HCT116 (cell line): ENCODE data around the gene HES5. TPM values are rescaled to one million over a fixed set of nuclear protein-coding genes. Genes with fewer than 3 reads are reported as not detected.

Source experiments
- ATAC-seq: fragments of 200-7000 bp; cut with Tn5 transposase; 2 replicates; pipeline ENCODE4 v1.9.1; 2020; ENCODE audit warnings: mild to moderate bottlenecking, moderate library complexity
- BruUV-seq: library from RNA; stranded (reverse); fragments of 400-500 nt; replicated peaks from 2 replicates; lab custom pipeline; 2021; lab: Mats Ljungman, UMichigan
- CTCF ChIA-PET: fragments of 300-600 bp; sonication (Branson Sonifier 250); formaldehyde crosslinking; loops from one replicate; lab custom pipeline; 2021; ENCODE audit warnings: antibody characterized with exemption; lab: Charles Lee
- POLR2A ChIA-PET: fragments of 300-600, 350-600 bp; sonication (Branson Sonifier 250); formaldehyde crosslinking; loops from one replicate; lab custom pipeline; 2021; ENCODE audit warnings: antibody characterized with exemption; lab: Charles Lee
- RAD21 ChIA-PET, 2 experiments: fragments of 300-600 bp; sonication (Branson Sonifier 250); formaldehyde crosslinking; loops; one replicate each; lab custom pipeline; 2023; ENCODE audit warnings: low total read pairs in 2 of 2; ENCODE audit not compliant: uncharacterized antibody in 2 of 2, unreplicated experiment in 2 of 2, low non-redundant PET in 1 of 2; lab: Charles Lee
- DNase-seq: peaks from one replicate; pipeline ENCODE4 v3.0.0-alpha.2; 2010; ENCODE audit warnings: low read depth, low spot score
- H2AFZ ChIP-seq: fragments of 200-600 bp; shearing (Covaris generic), sonication (generic); 2 replicates; pipeline ENCODE4 v1.6.1; 2017; ENCODE audit warnings: low read depth, mixed run types, mixed read lengths, antibody characterized with exemption, low read length; ENCODE audit not compliant: poor library complexity, severe bottlenecking
- H3K27ac ChIP-seq: 2 replicates; pipeline ENCODE4 v1.5.1; 2012; ENCODE audit warnings: low read depth, low read length
- H3K27me3 ChIP-seq: fragments of 200-600 bp; sonication (generic); 2 replicates; pipeline ENCODE4 v1.6.1; 2016; ENCODE audit warnings: mixed run types, low read length, mixed read lengths; ENCODE audit not compliant: insufficient read depth
- H3K36me3 ChIP-seq, 2 experiments: fragments of 200-500 bp in 1 of 2; fragments of 200-600 bp in 1 of 2; sonication (Bioruptor generic) in 1 of 2; sonication (generic) in 1 of 2; 2 replicates each; pipeline versions ENCODE4 v1.5.1 to v1.6.1; 2014 to 2016; ENCODE audit warnings: low read length in 2 of 2, inconsistent platforms in 1 of 2, mixed read lengths in 1 of 2, mixed run types in 1 of 2; ENCODE audit not compliant: insufficient read depth in 2 of 2, control insufficient read depth in 1 of 2
- H3K4me1 ChIP-seq, 2 experiments: fragments of 200-600 bp in 1 of 2; sonication (generic) in 1 of 2; 2 replicates each; pipeline versions ENCODE4 v1.5.1 to v1.6.1; 2012 to 2017; ENCODE audit warnings: low read length in 2 of 2, inconsistent platforms in 1 of 2, mild to moderate bottlenecking in 1 of 2, mixed read lengths in 1 of 2, mixed run types in 1 of 2, moderate library complexity in 1 of 2; ENCODE audit not compliant: insufficient read depth in 2 of 2, control insufficient read depth in 1 of 2
- H3K4me2 ChIP-seq: fragments of 200-600 bp; sonication (generic); 2 replicates; pipeline ENCODE4 v1.6.1; 2017; ENCODE audit warnings: mixed run types, low read length, mixed read lengths
- H3K4me3 ChIP-seq, 2 experiments: fragments of 200-600 bp in 1 of 2; sonication (generic) in 1 of 2; replicated peaks in 1 of 2; 2 replicates each; pipeline ENCODE4 v1.5.1; 2011 to 2016; ENCODE audit warnings: low read length in 2 of 2, control low read depth in 1 of 2, low read depth in 1 of 2, mild to moderate bottlenecking in 1 of 2, mixed read lengths in 1 of 2, mixed run types in 1 of 2
- H3K79me2 ChIP-seq: fragments of 200-600 bp; sonication (generic); 2 replicates; pipeline ENCODE4 v1.6.1; 2017; ENCODE audit warnings: mild to moderate bottlenecking, mixed run types, low read length, moderate library complexity, mixed read lengths; ENCODE audit not compliant: insufficient read depth
- H3K9ac ChIP-seq: fragments of 200-600 bp; sonication (generic); 2 replicates; pipeline ENCODE4 v1.6.1; 2016; ENCODE audit warnings: low read length, mixed read lengths
- H3K9me2 ChIP-seq: fragments of 200-600 bp; sonication (generic), shearing (Covaris generic); 2 replicates; pipeline ENCODE4 v1.6.1; 2017; ENCODE audit warnings: mixed run types, mild to moderate bottlenecking, moderate library complexity; ENCODE audit not compliant: insufficient read depth
- H3K9me3 ChIP-seq, 2 experiments: fragments of 200-500 bp in 1 of 2; fragments of 200-600 bp in 1 of 2; sonication (Bioruptor generic) in 1 of 2; sonication (generic) in 1 of 2; 2 replicates each; pipeline ENCODE4 v1.6.1; 2014 to 2017; ENCODE audit warnings: low read length in 2 of 2, mixed read lengths in 2 of 2, inconsistent platforms in 1 of 2, low read depth in 1 of 2, mild to moderate bottlenecking in 1 of 2, mixed run types in 1 of 2, moderate library complexity in 1 of 2; ENCODE audit not compliant: control insufficient read depth in 1 of 2, insufficient read depth in 1 of 2
- H4K20me1 ChIP-seq: fragments of 200-600 bp; sonication (generic), shearing (Covaris generic); 2 replicates; pipeline ENCODE4 v1.6.1; 2017; ENCODE audit warnings: mixed run types, mild to moderate bottlenecking, moderate library complexity; ENCODE audit not compliant: insufficient read depth
- EGR1 ChIP-seq: IDR thresholded peaks from 2 replicates; pipeline ENCODE4 v1.6.1; 2012; ENCODE audit warnings: low read depth
- ELF1 ChIP-seq: IDR thresholded peaks from 2 replicates; pipeline ENCODE4 v1.6.1; 2012; ENCODE audit warnings: low read depth, borderline replicate concordance
- EZH2 ChIP-seq: fragments of 200-600 bp; sonication (generic); IDR thresholded peaks from 2 replicates; pipeline ENCODE4 v1.6.1; 2017; ENCODE audit warnings: antibody characterized with exemption, mixed run types
- EZH2phosphoT487 ChIP-seq: fragments of 200-600 bp; IDR thresholded peaks from 2 replicates; pipeline ENCODE4 v1.6.1; 2018; ENCODE audit warnings: antibody characterized with exemption, borderline replicate concordance
- FOSL1 ChIP-seq: IDR thresholded peaks from 2 replicates; pipeline ENCODE4 v1.6.1; 2012; ENCODE audit warnings: low read depth
- JUND ChIP-seq: IDR thresholded peaks from 2 replicates; pipeline ENCODE4 v1.6.1; 2012
- POLR2A ChIP-seq: IDR thresholded peaks from 2 replicates; pipeline ENCODE4 v1.7.0; 2011; ENCODE audit warnings: borderline replicate concordance; ENCODE audit not compliant: insufficient read depth, insufficient read length; ENCODE audit errors: extremely low read depth
- POLR2AphosphoS5 ChIP-seq: IDR thresholded peaks from 2 replicates; pipeline ENCODE4 v1.6.1; 2011; ENCODE audit warnings: mild to moderate bottlenecking, low read depth, low read length, moderate library complexity
- RAD21 ChIP-seq: IDR thresholded peaks from 2 replicates; pipeline ENCODE4 v1.6.1; 2012; ENCODE audit warnings: low read depth, mild to moderate bottlenecking
- SIN3A ChIP-seq: IDR thresholded peaks from 2 replicates; pipeline ENCODE4 v1.6.1; 2012; ENCODE audit warnings: low read depth
- SRF ChIP-seq: IDR thresholded peaks from 2 replicates; pipeline ENCODE4 v1.6.1; 2012; ENCODE audit warnings: low read depth
- TCF7L2 ChIP-seq: IDR thresholded peaks from 2 replicates; pipeline ENCODE4 v1.7.0; 2011; ENCODE audit warnings: borderline replicate concordance, inconsistent platforms; ENCODE audit not compliant: insufficient read depth, insufficient read length; ENCODE audit errors: extremely low read depth
- YY1 ChIP-seq: IDR thresholded peaks from 2 replicates; pipeline ENCODE4 v1.6.1; 2011; ENCODE audit warnings: low read length, low read depth, moderate library complexity, mild to moderate bottlenecking; ENCODE audit not compliant: insufficient replicate concordance; ENCODE audit errors: extremely low read depth
- ZFX ChIP-seq: fragments of 450-650 bp; IDR thresholded peaks from 2 replicates; pipeline ENCODE4 v1.6.1; 2017
- intact Hi-C: fragments of 100-400 bp; cut with micrococcal nuclease; formaldehyde crosslinking; loops from 2 replicates; pipeline ENCODE4 v1.10.0; 2022
- total RNA-seq: library from RNA; stranded (reverse); gene quantifications from one replicate; pipeline ENCODE4 v1.2.1, GENCODE V29; 2021; ENCODE audit not compliant: unreplicated experiment
- TF ChIP-seq, protein P1 (sequence below): IDR thresholded peaks from 2 replicates; pipeline ENCODE4 v1.6.1; 2012
- TF ChIP-seq, protein P2 (sequence below): IDR thresholded peaks from 2 replicates; pipeline ENCODE4 v1.6.1; 2011; ENCODE audit warnings: mild to moderate bottlenecking, low read length, moderate library complexity; ENCODE audit not compliant: insufficient replicate concordance; ENCODE audit errors: extremely low read depth
- TF ChIP-seq, protein P3 (sequence below), 3 experiments: fragments of 200-600 bp in 1 of 3; sonication (generic) in 1 of 3; IDR thresholded peaks in 2 of 3; conservative IDR thresholded peaks in 1 of 3; 2 replicates each; pipeline ENCODE4 v1.5.1; 2012 to 2017; ENCODE audit warnings: low read depth in 2 of 3, low read length in 2 of 3, antibody characterized with exemption in 1 of 3, borderline replicate concordance in 1 of 3, control low read depth in 1 of 3, mild to moderate bottlenecking in 1 of 3, mixed read lengths in 1 of 3, mixed run types in 1 of 3, moderate library complexity in 1 of 3; ENCODE audit not compliant: insufficient read depth in 1 of 3

HES5 gene
- total RNA-seq, 1 experiment from 2014 or later: not detected

DNA sequence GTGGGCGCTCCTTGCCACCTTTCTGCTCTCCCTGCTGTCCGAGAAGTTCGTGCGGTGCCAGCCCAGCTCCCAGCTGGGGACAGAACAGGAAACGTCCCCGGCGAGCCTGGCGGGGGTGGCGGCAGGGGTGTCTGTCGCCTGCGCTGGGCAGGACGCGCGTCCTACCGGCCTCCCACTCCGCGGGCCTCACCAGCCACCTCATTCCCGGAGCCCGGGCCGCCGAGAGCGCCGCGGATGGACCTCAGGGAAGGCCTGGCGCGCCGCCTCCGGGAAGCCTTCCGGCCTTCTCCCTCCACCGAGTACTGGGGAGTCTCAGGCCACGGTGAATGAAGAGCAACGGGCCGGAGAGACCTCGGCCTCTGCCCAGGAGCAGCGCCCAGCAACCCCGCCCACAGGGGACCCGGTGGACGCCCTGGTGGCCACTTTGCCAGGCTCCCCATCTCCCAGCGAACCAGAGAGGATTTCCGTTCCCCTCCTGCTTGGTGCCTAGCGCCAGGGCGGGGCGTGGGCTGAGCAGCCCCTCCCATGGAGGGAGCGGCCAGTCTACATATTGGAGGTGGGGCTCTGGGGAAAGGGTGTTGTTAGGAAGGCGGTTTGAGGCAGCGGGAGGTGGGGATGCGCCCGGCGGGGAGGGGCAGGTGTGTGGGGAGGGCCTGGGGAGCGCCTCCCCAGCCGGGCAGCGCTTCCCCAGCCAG lies 16.6 kb upstream of the HES5 start:
- Histone ChIP-seq H3K79me2 (no peaks in the 10 kb centered on the region), H3K27ac (peak overlapping the region; percentile 93), H4K20me1 (no peaks in the 10 kb centered on the region), H3K9me2 (no peaks in the 10 kb centered on the region), H3K9me3 (no peaks in the 10 kb centered on the region), H3K4me2 (peak overlapping the region; percentile 97), H3K27me3 (no peaks in the 10 kb centered on the region), H3K4me1 (peaks cover 24 to 46% of the 10 kb centered on the region in 2 experiments), H3K36me3 (no peaks in the 10 kb centered on the region), H3K9ac (peak overlapping the region; percentile 82), H3K4me3 (peak overlapping the region; percentile 66 to 70), H2AFZ (no peak overlapping the region)
- DNase-seq (peak; percentile 85), ATAC-seq (peak; percentile 76)
- intact Hi-C loops: loop anchor here (2.0 kb wide), 1 partner anchor 96 kb away; no protein-coding TSS in a partner anchor
- ChIA-PET CTCF (interaction anchor here (0.9 to 2.4 kb wide), 9 partner anchors 12 to 351 kb away, joined by 3 to 13 read pairs (median 6); partner anchors contain the start of genes FAAP20, PANK4, PEX10 and PRXL2B), POLR2A (interaction anchor here (0.8 to 1.6 kb wide), 8 partner anchors 12 to 135 kb away, joined by 3 to 13 read pairs (median 4); partner anchors contain the start of genes PANK4 and PEX10), RAD21 (interaction anchor here (0.6 to 1.3 kb wide), 6 partner anchors 20 to 352 kb away, joined by 3 to 5 read pairs (median 4); partner anchors contain the start of genes FAAP20 (in 1 of the 2), PANK4 (in 1 of the 2) and PRXL2B (in 1 of the 2))
- BruUV-seq: TSS peak; percentile 80
- TF ChIP-seq JUND (no peak), SRF (no peak), EZH2phosphoT487 (no peak), RAD21 (no peak), YY1 (peak; percentile 46), EZH2 (no peak), FOSL1 (no peak), POLR2AphosphoS5 (peak; percentile 33; the same call in 1 of the 2 replicates), POLR2A (no peak), ZFX (peak; percentile 53; the same call in 1 of the 2 replicates), TCF7L2 (no peak), EGR1 (no peak), SIN3A (no peak), ELF1 (no peak)
- TF ChIP-seq, protein P1, sequence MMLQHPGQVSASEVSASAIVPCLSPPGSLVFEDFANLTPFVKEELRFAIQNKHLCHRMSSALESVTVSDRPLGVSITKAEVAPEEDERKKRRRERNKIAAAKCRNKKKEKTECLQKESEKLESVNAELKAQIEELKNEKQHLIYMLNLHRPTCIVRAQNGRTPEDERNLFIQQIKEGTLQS: no peak
- TF ChIP-seq, protein P2, sequence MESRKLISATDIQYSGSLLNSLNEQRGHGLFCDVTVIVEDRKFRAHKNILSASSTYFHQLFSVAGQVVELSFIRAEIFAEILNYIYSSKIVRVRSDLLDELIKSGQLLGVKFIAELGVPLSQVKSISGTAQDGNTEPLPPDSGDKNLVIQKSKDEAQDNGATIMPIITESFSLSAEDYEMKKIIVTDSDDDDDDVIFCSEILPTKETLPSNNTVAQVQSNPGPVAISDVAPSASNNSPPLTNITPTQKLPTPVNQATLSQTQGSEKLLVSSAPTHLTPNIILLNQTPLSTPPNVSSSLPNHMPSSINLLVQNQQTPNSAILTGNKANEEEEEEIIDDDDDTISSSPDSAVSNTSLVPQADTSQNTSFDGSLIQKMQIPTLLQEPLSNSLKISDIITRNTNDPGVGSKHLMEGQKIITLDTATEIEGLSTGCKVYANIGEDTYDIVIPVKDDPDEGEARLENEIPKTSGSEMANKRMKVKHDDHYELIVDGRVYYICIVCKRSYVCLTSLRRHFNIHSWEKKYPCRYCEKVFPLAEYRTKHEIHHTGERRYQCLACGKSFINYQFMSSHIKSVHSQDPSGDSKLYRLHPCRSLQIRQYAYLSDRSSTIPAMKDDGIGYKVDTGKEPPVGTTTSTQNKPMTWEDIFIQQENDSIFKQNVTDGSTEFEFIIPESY: no peak
- TF ChIP-seq, protein P3, sequence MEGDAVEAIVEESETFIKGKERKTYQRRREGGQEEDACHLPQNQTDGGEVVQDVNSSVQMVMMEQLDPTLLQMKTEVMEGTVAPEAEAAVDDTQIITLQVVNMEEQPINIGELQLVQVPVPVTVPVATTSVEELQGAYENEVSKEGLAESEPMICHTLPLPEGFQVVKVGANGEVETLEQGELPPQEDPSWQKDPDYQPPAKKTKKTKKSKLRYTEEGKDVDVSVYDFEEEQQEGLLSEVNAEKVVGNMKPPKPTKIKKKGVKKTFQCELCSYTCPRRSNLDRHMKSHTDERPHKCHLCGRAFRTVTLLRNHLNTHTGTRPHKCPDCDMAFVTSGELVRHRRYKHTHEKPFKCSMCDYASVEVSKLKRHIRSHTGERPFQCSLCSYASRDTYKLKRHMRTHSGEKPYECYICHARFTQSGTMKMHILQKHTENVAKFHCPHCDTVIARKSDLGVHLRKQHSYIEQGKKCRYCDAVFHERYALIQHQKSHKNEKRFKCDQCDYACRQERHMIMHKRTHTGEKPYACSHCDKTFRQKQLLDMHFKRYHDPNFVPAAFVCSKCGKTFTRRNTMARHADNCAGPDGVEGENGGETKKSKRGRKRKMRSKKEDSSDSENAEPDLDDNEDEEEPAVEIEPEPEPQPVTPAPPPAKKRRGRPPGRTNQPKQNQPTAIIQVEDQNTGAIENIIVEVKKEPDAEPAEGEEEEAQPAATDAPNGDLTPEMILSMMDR (IDR thresholded peaks at IDR 0.05 in 2 of 3, conservative IDR thresholded peaks at IDR 0.05 in 1 of 3; ENCODE audit: borderline replicate concordance in 1 of 3, insufficient read depth in 1 of 3, low read depth in 2 of 3, low read length in 2 of 3): peak in 1 of 3 experiments; percentile 22; a peak in 1 of 6 replicates
- TF ChIP-seq, all 23 proteins: peak for 4
